ENCODE data around the gene WTIP. TPM values are rescaled to one million over a fixed set of nuclear protein-coding genes. Genes with fewer than 3 reads are reported as not detected.

The WTIP gene
- total and polyA plus RNA-seq, 2 of the 13 experiments (the other 11 are each of a cell fraction or from before 2014, with no cell fraction given) = 15.0 to 18.1 TPM

- no peak for TF ChIP-seq TRAFD1 (CRISPR knock-in tag; IDR thresholded peaks at IDR 0.05; ENCODE audit: borderline replicate concordance)
- TF ChIP-seq FOXO4 (CRISPR knock-in tag; conservative IDR thresholded peaks at IDR 0.05) = no peak
- TF ChIP-seq ZNF124 (CRISPR knock-in tag; IDR thresholded peaks at IDR 0.05) = no peak
- no peak for TF ChIP-seq KAT2B (IDR thresholded peaks at IDR 0.05; ENCODE audit: borderline replicate concordance, low read depth, low read length)
- TF ChIP-seq HNF1B (CRISPR knock-in tag; IDR thresholded peaks at IDR 0.05) = peak; percentile 76; the same call in 1 of the 2 replicates
- TF ChIP-seq ZNF616 (CRISPR knock-in tag; IDR thresholded peaks at IDR 0.05; ENCODE audit: low read depth) = no peak
- TF ChIP-seq STAT6 (CRISPR knock-in tag; IDR thresholded peaks at IDR 0.05; ENCODE audit: borderline replicate concordance) = no peak; the same call in 1 of the 2 replicates
- TF ChIP-seq CC2D1A (CRISPR knock-in tag; IDR thresholded peaks at IDR 0.05) = no peak
- TF ChIP-seq ZNF576 (CRISPR knock-in tag; IDR thresholded peaks at IDR 0.05) = no peak
- peak; percentile 58 for TF ChIP-seq ZNF883 (CRISPR knock-in tag; IDR thresholded peaks at IDR 0.05; ENCODE audit: not compliant biosample characterization)
- no peak for TF ChIP-seq PAWR (CRISPR knock-in tag; IDR thresholded peaks at IDR 0.05; ENCODE audit: borderline replicate concordance)
- no peak for TF ChIP-seq HINFP (CRISPR knock-in tag; IDR thresholded peaks at IDR 0.05; ENCODE audit: low read depth)
- TF ChIP-seq ZNF24 (IDR thresholded peaks at IDR 0.05) = no peak
- no peak for TF ChIP-seq IKZF4 (CRISPR knock-in tag; IDR thresholded peaks at IDR 0.05; ENCODE audit: borderline replicate concordance, low read depth, not compliant biosample characterization)
- no peak for TF ChIP-seq JUNB (CRISPR knock-in tag; IDR thresholded peaks at IDR 0.05; ENCODE audit: borderline replicate concordance)
- TF ChIP-seq ZNF3 (CRISPR knock-in tag; IDR thresholded peaks at IDR 0.05) = no peak
- no peak for TF ChIP-seq SNAI1 (CRISPR knock-in tag; IDR thresholded peaks at IDR 0.05; ENCODE audit: borderline replicate concordance)
- TF ChIP-seq U2AF1 (optimal IDR thresholded peaks at IDR 0.05; ENCODE audit: low read depth, low read length) = no peak
These were observed 20.1 kb downstream of the WTIP start (continued) for GRCh38 chr19:34501339-34502320.
